Stimulated activated CD4-positive, alpha-beta T cell treated with anti-CD3 and anti-CD28 coated beads, Interleukin-2, amount 100 ng/mL, for 48 hours (primary cell): ENCODE results near the gene OGFOD1.
"Not testable (repeated sequence)": the region's sequence is repeated elsewhere in the genome, so short reads cannot be mapped to it uniquely, and the experiment has no call there.

Source experiments
- DNase-seq, 2 donors: peaks; one replicate each; pipeline ENCODE4 v3.0.0-alpha.2; 2020

OGFOD1 gene

DNA sequence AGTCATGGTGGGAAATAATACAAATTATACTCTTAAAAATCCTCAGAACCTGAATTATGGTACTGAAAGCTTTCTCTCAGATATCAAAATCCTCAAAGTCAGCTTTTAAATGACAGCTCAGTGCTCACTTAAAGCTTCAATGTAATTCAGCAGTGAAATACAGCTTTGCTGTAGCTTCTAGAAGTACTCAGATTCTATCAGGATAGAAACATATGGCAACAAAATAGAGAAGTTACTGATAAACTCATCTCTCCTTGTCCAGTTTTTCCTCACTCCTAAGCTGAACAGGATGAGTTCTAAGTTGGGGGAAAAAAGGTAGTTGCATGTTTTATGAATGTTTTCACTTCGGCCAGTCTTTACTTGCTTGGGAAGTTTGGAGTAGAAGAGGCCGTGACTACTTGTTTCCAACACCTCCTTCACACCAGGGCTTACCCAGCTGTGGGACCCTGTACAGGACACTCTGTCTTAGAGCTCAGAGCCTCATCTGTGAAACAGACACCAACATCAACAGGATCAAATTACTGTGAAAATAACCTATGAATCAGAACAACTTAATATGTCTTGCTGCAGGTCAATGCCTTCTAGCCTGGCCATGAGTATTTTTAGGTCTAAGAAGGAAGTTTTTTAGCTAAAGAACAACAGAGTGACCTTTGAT, 30.2 kb downstream of the OGFOD1 start:
- DNase-seq: no peak

DNA sequence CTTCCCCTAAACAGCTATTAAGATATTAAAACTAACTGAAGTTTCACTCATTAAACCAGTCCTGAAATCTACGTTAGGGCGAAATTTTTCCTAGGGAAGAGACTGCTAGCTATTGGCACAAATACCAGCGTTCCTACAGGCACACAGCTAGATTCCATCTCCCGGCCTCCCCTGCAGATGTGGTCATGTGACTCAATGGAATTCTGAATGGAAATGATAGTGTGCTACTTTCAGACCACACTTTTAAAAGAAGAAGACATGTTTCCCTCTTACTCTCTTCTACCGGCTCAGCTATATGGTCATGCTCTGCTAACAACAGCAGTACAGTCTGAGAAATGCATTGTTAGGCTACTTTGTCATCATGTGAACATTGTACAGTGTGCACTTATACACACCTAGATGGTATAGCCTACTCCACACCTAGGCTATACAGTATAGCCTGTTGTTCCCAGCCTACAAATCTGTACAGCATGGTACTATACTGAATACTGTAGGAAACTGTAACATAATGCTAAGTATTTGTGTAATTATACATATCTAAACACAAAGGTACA, 31.4 kb downstream of the OGFOD1 start:
- DNase-seq: no peak

DNA sequence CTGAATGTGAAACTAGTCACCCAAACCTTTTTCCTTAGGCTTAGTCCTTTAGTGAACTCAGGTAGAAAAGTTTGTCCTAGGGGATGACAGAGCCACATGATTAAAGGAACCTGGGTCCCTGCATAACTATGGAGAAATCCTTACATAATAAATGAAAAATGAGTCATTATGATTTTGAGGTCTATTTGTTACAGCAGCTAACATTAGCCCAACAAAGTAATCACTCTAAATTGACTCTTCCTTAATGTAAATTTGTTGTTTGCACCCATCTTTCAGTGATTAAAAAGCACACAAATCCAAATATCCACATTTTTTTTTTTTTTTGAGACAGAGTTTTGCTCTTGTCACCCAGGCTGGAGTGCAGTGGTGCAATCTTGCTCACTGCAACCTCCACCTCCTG, 32.0 kb downstream of the OGFOD1 start:
- no peak for DNase-seq

DNA sequence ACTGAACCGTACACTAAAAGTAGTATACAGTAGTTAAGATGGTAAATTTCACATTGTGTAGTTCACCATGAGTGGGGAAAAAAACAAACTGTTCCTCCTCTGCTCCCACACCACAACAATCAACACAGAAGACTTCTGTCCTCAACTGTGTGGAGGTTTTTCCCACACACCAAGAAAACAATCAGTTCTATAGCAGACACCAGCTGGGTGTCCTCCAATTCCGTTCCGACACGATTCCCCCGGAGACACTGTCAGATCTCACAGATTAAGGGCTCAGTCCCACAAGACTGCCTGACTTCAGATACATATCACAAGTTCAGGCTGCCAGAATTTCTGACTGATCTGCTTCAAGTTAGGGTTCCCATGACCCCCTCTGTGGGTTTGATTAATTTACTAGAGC, 36.7 kb downstream of the OGFOD1 start:
- no peak for DNase-seq

DNA sequence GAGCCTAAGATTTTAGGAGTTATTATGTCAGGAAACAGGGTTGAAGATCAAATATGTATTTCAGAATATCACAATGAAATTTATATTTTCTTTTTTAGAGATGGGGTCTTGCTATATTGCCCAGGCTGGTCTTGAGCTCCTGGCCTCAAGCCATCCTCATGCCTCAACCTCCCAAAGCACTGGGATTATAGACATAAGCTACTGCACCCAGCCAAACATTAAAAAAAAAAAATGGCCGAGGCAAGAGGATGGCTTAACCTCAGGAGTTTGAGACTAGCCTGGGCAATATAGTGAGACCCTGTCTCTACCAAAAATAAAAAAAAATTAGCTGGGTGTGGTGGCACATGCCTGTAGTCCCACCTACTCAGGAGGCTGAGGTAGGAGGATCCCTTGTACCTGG, 37.5 kb downstream of the OGFOD1 start:
- DNase-seq: not testable (repeated sequence)

DNA sequence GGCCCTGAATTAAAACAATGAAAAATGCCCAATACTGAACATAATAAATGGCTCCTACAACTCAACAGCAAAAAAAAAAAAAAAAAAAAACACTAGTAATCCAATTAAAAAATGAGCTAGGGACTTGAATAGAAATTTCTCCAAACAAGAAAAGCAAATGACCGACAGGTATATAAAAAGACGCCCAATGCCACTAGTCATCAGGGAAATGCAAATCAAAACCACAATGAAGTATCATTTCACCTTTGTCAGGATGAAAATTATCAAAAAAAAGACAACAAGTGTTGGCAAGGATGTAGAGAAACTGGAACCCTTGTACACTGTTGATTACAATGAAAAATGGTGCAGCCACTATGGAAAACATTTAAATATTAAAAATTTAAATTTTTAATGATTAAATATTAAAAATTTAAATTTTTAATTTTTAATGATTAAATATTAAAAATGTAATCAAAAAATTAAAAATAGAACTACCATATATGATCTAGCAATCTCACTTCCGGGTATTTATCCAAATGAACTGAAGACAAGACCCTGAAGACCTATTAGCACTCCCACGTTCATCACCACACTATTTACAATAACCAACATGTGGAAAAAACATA, 40.4 kb downstream of the OGFOD1 start:
- DNase-seq: no peak

DNA sequence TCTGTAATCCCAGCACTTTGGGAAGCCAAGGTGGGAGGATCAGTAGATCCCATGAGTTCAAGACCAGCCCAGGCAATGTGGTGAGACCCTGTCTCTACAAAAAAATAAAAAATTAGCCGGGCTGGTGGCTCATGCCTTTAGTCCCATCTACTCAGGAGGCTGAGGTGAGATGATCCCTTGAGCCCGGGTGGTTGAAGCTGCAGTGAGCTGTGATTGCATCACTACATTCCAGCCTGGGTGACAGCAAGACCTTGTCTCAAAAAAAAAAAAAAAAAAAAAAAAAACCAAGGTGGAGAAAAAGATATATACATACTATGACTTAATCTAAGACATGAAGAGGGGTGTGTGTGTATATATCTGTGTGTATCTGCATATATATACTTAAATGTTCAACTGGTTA, 41.8 kb downstream of the OGFOD1 start:
- no peak for DNase-seq

DNA sequence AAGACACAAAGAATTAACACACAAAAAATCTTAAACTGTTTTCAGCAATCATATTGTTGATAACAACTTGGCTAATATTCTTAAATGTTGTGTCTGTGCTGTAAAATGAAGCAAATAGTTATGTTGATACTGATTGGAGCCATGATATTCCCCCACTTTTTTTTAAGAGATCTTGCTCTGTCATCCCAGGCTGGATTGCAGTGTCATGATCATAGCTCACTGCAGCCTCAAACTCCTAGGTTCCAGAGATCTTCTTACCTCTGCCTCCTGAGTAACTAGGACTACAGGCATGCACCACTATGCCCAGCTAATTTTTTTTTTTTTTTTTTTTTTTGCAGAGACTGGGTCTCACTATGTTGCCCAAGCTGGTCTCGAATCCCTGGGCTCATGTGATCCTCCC, 42.5 kb downstream of the OGFOD1 start:
- no peak for DNase-seq

DNA sequence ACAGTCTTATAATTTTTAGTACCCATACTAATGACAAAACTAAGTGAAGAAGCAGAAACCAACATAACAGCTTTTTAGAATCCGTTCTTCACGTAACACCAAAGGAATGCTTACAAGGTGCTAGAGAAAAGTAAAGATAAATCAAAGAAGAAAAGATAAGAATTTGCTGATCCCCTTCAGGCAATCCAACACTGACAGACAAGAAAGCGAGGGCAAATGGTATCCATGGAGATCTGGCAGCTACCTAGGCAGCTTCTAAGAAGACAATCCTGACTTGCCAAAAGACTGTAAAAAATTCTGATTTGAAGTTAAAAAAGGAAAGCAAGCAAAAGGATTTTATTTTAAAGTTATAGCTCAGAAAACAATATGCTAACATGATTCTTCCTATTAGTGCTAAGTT, 53.8 kb downstream of the OGFOD1 start:
- DNase-seq: no peak

DNA sequence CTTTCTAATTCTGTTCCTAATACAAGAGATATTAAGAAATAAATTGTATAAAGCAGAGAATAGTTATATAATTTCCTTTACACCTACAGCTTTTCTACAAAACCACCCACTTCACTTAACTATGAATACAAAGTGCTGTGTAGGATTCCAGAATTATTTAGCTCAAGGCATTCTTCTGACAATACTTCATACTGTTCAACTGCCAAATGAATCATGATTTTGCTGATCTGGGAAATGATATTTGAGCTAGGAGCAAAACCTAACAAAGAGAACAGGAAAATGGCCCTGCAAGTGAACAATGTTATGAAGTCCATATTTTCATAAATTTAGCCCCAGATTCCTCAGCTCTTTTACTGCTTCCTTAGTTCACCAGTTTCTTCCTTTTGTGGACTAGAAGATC, 55.6 kb downstream of the OGFOD1 start:
- DNase-seq: no peak

DNA sequence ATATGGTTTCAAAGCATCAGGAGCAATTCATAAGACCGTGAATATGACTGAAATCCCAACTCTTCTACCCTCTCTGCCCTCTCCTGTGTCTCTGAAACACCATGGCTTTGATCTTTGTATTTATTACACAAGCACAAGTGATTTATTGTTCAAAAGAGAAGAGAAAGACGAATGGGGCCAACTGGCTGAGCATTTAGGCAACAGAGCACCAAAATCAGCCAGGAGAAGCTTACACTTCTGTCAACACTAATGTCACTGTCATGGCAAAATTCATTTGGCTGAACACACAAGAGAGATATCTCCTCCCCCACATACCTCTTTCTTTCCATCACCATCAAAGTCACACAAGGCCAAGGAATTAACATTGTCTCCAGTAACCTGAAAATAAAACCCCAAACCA, 59.2 kb downstream of the OGFOD1 start:
- no peak for DNase-seq

DNA sequence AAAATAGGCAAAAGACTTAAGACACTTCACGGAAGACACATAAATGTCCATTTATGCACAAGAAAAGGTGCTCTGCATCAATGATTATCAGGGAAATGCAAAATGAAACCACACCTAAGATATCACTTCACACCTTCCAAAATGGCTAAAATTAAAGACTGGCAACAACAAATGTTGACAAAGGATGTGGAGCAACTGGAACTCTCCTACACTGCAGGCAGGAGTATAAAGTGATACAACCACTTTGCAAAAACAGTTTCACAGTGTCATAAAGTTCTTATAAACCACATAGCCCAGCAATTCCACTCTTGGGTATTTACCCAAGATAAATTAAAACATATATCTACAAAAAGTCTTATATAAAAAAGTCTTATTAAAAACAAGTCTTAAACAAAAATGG, 60.7 kb downstream of the OGFOD1 start:
- DNase-seq: no peak

DNA sequence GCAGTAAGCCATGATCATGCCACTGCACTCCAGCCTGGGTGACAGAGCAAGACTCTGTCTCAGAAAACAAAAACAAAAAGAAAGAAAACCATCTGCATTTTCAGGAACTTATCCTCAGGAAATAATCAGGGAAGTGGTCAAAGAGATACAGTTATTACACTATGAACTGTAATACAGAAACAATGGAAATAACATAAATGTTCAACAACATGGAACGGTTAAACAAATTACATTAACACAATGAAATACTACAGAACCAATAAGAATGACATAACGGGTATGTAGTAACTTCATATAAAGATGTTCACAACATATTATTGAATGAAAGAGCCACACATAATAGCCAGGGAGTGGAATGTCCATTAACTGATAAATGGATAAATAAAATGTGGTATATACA, 61.7 kb downstream of the OGFOD1 start:
- DNase-seq: no peak

DNA sequence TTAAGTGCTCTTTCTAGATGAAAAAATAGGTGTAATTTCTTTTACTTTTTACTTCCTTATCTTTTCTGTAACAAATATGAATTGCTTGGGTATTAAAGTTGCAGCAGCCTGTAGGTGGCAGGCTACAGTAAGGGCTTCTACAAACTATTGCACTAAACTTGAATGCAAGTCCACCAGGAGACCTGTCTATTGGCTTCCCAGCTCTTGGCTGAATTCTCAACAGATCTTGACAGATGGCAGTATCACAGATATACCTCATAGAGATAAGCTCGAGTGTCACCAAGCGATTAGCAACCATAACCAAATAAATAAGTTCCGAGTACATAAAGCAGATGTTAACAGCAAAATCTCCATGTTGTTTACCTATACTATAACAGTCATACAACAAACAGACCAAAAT, 62.6 kb downstream of the OGFOD1 start:
- peak in 1 of 2 donors; percentile 2 for DNase-seq

DNA sequence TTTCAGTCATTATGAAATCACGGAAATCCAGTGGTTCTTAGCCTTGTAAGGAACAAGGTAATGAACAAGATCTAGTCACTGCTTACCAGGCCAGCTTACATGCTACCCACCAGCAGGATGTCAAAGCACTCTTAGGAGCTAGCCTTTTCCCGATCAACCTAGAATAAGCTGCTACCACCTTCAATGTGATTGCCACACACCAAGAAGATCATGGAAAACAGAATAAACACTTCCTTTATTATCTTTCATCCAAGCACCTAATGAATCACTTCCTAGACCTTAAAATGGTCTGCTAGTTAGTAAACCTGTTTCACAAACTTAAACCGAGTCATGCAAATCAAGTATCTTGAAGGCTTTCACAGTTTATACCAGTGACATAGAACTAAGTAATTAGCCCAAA, 63.5 kb downstream of the OGFOD1 start:
- DNase-seq: no peak

DNA sequence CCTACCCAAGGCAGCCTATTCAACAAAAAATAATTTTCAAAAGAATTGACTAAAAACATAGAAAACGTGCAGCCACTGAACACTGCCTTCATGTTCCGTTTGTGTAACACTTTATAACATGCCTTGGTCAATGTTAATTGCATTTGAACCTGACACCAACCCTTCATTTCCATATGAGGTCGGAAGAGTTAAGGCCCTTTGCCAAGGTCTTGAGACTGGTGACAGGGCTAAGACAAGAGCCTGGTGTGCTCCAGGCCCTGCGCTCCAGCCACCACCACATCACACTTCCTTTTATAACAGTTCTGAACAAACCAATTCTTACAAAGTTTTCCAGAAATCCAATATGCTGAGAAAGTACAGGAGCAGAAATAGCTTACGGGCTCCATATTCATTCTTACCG, 64.3 kb downstream of the OGFOD1 start:
- DNase-seq: no peak

DNA sequence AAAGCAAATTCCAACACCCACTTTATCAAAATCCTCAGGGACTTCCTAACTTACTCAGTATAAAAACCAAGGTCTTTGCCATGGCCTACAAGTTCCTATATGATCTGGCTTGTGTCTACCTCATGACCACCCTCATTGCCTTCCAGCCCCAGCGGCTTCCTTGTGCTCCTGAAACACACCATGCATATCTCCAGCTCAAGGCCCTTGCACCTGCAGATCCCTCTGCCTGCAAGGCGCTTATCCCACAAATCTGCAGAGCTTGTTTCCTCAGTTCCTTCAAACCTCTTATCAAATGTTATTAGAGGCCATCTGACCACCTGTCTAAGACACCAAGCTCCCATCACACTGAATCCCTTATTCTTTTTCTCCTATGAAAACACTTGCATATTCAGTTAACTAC, 65.9 kb downstream of the OGFOD1 start:
- DNase-seq: no peak

DNA sequence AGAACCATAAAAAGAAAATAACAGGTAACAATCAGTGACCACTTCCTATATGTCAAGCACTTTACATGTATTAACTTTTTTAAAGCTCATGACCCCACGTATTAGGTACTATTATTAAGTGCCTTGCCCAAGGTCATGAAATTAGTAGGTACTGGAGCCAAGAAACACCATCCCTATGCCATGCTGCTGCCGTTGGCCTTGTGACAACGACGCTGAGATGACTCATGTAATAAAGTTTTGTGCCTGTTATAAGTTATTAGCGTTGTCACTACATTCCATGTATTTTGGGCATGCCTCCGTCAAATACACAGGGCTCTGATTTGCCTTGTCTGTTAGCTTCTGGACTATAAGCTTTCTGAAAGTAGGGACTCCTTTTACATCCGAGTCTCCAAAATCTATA, 67.1 kb downstream of the OGFOD1 start:
- DNase-seq: no peak

DNA sequence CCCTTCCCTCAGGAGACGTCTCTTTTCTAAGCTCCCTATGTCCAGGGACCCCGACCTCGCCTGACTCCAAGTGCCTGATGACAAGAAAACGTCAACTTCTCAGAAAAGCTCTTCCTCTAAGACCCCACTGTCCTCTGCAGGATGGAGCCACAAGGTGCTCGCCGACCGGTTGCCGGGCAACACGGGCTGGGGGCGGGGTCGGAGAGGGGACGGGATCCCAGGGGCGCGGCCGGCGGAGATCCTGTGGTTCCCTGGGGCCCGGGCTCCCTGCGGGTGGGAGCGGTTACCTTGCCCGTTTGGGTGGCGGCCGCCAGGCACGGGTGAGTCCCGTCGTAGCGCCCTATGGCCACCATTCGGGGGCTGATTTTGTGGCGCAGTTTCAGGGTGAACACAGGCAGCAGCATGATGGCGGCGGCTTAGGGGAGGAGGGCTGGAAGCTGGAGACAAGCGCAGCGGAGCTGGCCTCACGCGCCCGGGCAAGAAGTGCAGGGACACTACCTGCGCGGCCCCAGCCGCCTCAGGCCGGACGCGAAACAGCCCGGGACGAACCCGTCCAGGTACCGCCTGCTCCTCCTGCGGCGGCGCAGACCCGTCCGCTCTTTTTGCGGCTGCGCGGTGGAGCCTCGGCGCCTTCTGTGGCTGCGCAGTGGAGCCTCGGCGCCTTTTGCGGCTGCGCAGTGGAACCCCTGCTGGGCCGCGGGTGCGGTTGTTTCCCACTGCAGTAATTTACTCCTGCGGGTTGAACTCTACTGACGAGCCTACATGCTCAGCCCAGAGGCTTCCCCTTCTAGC, 68.3 kb downstream of the OGFOD1 start, which contains the start of gene BBS2:
TSS of gene BBS2 (minus strand) at position 566 of the 792 bp plus-strand sequence. CDS start at position 404, 162 bp downstream.
- peak; percentile 87 to 89 for DNase-seq

DNA sequence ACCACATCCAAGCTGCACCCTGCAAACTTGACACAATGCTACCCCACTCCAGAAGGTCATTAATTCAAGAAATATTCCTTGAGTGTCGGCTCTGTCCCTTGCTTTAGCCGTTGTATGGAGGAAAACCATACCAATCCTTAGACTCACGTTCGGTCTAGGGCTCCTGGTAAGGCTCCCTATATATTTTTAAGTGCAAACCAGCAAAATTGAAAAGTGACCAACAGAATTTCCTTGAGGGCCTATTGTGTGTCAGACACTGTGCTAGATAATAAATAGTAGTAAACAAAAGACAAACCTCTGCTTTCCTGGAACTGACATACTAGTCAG, 68.9 kb downstream of the OGFOD1 start:
- DNase-seq: no peak

DNA sequence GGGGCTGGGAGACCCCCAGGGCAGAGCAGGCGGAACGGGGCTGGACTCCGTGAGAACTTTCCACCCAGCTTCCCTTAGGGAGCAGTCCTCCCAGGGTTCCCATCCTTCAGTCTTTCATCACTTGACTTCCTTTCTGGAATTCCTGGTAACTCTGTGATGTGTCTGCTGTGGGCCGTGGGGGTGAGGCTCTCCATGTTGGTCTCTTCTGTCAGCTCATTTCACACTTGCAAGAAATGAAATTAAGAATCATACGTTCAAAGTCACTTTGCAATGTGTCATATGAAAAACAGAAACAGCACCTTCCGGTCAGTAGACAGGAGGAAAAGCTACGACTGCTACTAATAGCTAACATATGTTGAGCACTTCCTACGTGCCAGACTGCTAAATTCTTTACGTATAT, 73.9 kb downstream of the OGFOD1 start:
- no peak for DNase-seq
